Activated T-cell treated with anti-CD3 and anti-CD28 coated beads, Interleukin-2, amount 50 U/mL, for 24 hours (primary cell): ENCODE measurements around the gene SYT9.

Source experiments
- DNase-seq: peaks from one replicate; pipeline ENCODE4 v3.0.0-alpha.2; 2020
- H3K27ac Mint-ChIP-seq: 2 replicates; pipeline ENCODE4 v1.8.0; 2020; ENCODE audit warnings: mild to moderate bottlenecking, mixed read lengths
- H3K27me3 Mint-ChIP-seq: 2 replicates; pipeline ENCODE4 v1.8.0; 2020; ENCODE audit warnings: mixed read lengths
- H3K36me3 Mint-ChIP-seq: 2 replicates; pipeline ENCODE4 v1.8.0; 2020; ENCODE audit warnings: low read depth, mixed read lengths
- H3K4me1 Mint-ChIP-seq: 2 replicates; pipeline ENCODE4 v1.8.0; 2020; ENCODE audit warnings: low read depth, mixed read lengths
- H3K4me3 Mint-ChIP-seq: 2 replicates; pipeline ENCODE4 v1.8.0; 2020; ENCODE audit warnings: mild to moderate bottlenecking, moderate library complexity, mixed read lengths
- H3K9me3 Mint-ChIP-seq: 2 replicates; pipeline ENCODE4 v1.8.0; 2020; ENCODE audit warnings: mixed read lengths

SYT9 gene

DNA sequence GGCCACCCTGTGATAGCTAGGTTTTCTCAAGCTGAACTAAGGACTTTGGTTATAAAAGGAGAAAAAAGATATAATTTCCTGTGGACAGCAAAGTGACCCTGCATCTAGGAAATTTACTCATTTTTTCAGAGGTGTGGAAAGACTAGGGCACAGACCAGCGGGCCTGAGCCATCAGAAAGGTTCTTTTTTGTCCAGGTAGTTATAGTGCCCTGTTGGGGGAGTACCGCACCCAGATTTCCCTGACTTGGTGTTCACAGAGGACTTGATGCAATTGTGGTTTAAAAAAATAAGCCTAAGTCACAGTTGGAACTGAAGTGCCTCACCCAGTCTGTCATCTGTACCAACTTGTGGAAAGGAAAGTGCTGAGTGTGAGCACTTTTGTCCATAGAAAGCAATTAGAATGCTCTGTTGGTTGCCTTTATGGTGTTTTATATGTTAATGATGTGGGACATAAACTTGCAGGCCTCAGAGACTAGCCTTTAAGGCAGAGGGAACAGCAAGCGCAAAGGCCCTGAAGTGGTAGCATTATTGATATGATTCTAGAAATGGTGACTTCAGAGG lies 3.1 kb downstream of the SYT9 start:
- H3K36me3 Mint-ChIP-seq, result no peaks in the 10 kb centered on the region
- no peaks in the 10 kb centered on the region for H3K9me3 Mint-ChIP-seq
- peaks cover 2% of the 10 kb centered on the region for H3K4me1 Mint-ChIP-seq
- H3K27ac Mint-ChIP-seq, result no peak overlapping the region
- no peak overlapping the region for H3K4me3 Mint-ChIP-seq
- DNase-seq, result no peak
- H3K27me3 Mint-ChIP-seq, result peaks cover 65% of the 10 kb centered on the region

DNA sequence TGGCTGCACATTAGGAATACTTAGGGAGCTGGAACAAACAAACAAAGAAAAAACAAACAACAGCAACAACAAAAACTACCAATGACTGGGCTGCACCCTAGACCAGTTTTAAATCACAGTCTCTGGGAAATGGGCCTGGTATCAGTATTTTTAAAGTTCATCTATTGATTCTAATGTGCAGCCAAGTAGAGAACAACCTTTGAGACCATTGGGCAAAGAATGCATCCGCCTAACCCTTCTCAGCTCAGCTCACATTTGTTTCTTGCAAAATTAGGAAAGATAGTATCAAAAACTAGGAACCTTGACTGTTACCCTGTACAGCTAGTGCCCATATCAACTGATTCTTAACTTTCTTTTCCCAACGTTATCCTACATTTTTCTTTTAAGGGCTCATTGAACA lies 5.2 kb downstream of the SYT9 start:
- Mint-ChIP-seq H3K4me3 (no peak overlapping the region), H3K36me3 (no peaks in the 10 kb centered on the region), H3K27ac (no peak overlapping the region), H3K4me1 (peaks cover 2% of the 10 kb centered on the region), H3K9me3 (no peaks in the 10 kb centered on the region), H3K27me3 (peaks cover 54% of the 10 kb centered on the region)
- DNase-seq, result no peak

- Mint-ChIP-seq H3K27me3 (peaks cover 50% of the 10 kb centered on the region), H3K9me3 (no peaks in the 10 kb centered on the region), H3K36me3 (no peaks in the 10 kb centered on the region)
These were observed 6.0 kb downstream of the SYT9 start for GRCh38 chr11:7257724-7258123.

DNA sequence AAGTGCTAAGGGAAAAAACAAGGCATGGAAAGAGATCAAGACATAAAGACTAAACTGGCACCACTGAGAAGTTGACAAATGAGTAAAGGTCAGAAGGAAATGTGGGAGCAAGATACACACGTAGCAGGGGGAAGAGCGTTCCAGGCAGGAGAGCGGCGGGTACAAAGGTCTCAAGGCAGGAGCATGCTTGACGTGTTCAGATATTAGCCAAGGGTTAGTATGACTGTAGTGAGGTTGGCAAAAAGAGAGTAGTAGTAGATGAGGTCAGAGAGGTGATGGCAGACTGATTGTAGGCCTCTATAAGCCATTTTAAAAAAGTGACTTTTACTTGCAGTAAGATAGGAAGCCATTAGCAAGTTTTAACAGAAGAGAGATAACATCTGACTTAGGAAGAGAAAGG lies 9.9 kb downstream of the SYT9 start:
- H3K36me3 Mint-ChIP-seq, result no peaks in the 10 kb centered on the region
- H3K27me3 Mint-ChIP-seq, result peaks cover 20% of the 10 kb centered on the region
- no peak for DNase-seq
- H3K4me1 Mint-ChIP-seq, result no peaks in the 10 kb centered on the region
- H3K27ac Mint-ChIP-seq, result no peak overlapping the region
- no peak overlapping the region for H3K4me3 Mint-ChIP-seq
- no peaks in the 10 kb centered on the region for H3K9me3 Mint-ChIP-seq

More at GRCh38 chr11:7257724-7258123, 6.0 kb downstream of the SYT9 start:
- DNase-seq, result no peak
- Mint-ChIP-seq H3K4me3 (no peak overlapping the region), H3K4me1 (no peaks in the 10 kb centered on the region), H3K27ac (no peak overlapping the region)

- Mint-ChIP-seq H3K4me3 (no peak overlapping the region), H3K27ac (no peak overlapping the region), H3K27me3 (peaks cover 15% of the 10 kb centered on the region), H3K9me3 (no peaks in the 10 kb centered on the region), H3K4me1 (no peaks in the 10 kb centered on the region), H3K36me3 (no peaks in the 10 kb centered on the region)
- no peak for DNase-seq
These were observed 11.0 kb downstream of the SYT9 start for GRCh38 chr11:7262672-7263071.

DNA sequence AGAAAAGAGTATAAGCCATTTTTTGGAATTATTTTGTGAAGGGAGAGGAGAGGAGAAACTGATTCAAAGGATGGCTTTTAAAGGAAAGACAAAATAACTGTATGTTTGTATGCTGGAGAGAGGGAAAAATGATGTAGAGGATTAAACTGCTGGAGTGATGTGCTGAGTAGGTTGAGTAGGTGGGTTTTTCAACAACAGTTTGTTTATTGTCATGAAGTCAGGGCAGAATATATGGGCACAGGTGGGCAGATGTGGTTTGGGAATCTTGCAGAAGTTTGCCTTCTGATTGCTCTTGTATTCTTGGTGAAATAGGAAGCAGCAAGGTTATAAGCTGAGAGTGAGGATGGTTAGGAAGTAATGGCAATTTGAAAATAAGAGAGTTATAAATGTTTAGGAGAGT lies 12.1 kb downstream of the SYT9 start:
- Mint-ChIP-seq H3K9me3 (no peaks in the 10 kb centered on the region), H3K36me3 (no peaks in the 10 kb centered on the region), H3K27me3 (peaks cover 5% of the 10 kb centered on the region), H3K27ac (no peak overlapping the region), H3K4me3 (no peak overlapping the region), H3K4me1 (no peaks in the 10 kb centered on the region)
- no peak for DNase-seq

- Mint-ChIP-seq H3K4me1 (no peaks in the 10 kb centered on the region), H3K4me3 (no peak overlapping the region), H3K9me3 (no peaks in the 10 kb centered on the region), H3K36me3 (no peaks in the 10 kb centered on the region), H3K27me3 (no peaks in the 10 kb centered on the region), H3K27ac (no peak overlapping the region)
- no peak for DNase-seq
These were observed 17.1 kb downstream of the SYT9 start for GRCh38 chr11:7268758-7269157.

DNA sequence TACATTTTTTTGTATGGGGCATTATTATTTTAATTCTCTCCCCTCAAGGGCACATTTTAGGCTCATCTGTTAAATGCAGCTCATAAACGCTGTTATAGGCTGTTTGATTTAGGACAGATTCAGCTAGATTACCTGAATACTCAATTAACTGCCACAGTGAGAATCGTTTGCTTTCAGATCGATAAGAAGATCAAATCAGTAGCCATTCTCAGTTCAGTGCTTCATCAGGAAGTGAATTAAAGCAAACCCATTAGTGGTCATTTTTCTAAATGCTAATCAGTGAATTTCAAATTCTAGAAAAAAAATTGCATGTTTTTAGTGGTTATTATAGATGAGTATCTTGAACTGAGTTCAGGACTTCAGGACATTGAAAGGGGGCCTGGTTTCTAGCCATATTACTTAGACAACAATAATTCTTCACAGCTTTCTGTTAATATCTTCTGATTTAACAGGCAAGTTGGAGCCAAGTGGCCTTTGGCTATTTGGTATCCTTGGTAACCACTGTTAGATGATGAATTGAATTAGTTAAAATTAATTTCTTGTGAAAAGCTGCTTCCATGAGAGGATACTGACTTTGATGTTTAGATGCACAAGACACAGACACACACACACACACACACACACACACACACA lies 18.6 kb downstream of the SYT9 start:
- Mint-ChIP-seq H3K4me3 (no peak overlapping the region), H3K27me3 (peaks cover 3% of the 10 kb centered on the region), H3K4me1 (no peaks in the 10 kb centered on the region), H3K36me3 (no peaks in the 10 kb centered on the region), H3K9me3 (no peaks in the 10 kb centered on the region), H3K27ac (no peak overlapping the region)
- DNase-seq, result no peak

DNA sequence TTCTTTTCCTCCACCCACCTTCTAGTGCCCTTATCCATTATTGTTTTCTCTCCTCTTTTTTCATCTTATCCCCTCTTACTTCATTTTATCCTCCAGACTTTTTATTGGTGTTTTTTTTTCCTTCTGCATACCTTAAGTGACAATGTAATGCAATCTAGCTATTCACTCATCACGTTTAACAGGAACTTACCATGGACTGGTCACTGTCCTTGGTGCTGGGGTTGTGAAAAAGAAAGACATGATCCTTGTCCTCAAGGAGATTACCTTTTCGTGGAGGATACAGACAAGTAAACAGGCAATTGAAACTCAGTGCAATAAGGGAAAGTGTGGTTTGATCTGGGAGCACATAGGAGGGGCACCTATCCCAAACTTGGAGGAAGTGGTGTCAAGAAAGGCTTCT lies 20.7 kb downstream of the SYT9 start:
- H3K27me3 Mint-ChIP-seq, result peaks cover 17% of the 10 kb centered on the region

GRCh38 chr11:7275133-7275532 lies 23.4 kb downstream of the SYT9 start:
- H3K27ac Mint-ChIP-seq, result no peak overlapping the region
- no peak for DNase-seq
- no peaks in the 10 kb centered on the region for H3K9me3 Mint-ChIP-seq
- H3K27me3 Mint-ChIP-seq, result peaks cover 32% of the 10 kb centered on the region
- no peaks in the 10 kb centered on the region for H3K4me1 Mint-ChIP-seq
- H3K36me3 Mint-ChIP-seq, result no peaks in the 10 kb centered on the region
- H3K4me3 Mint-ChIP-seq, result no peak overlapping the region

More for the DNA sequence above, 20.7 kb downstream of the SYT9 start:
- Mint-ChIP-seq H3K9me3 (no peaks in the 10 kb centered on the region), H3K4me1 (no peaks in the 10 kb centered on the region), H3K4me3 (no peak overlapping the region), H3K36me3 (no peaks in the 10 kb centered on the region), H3K27ac (no peak overlapping the region)
- no peak for DNase-seq

- Mint-ChIP-seq H3K27me3 (peaks cover 32% of the 10 kb centered on the region), H3K27ac (no peak overlapping the region), H3K9me3 (no peaks in the 10 kb centered on the region), H3K36me3 (no peaks in the 10 kb centered on the region), H3K4me3 (no peak overlapping the region), H3K4me1 (no peaks in the 10 kb centered on the region)
- DNase-seq, result no peak
These were observed 26.7 kb downstream of the SYT9 start for GRCh38 chr11:7278314-7278917.

DNA sequence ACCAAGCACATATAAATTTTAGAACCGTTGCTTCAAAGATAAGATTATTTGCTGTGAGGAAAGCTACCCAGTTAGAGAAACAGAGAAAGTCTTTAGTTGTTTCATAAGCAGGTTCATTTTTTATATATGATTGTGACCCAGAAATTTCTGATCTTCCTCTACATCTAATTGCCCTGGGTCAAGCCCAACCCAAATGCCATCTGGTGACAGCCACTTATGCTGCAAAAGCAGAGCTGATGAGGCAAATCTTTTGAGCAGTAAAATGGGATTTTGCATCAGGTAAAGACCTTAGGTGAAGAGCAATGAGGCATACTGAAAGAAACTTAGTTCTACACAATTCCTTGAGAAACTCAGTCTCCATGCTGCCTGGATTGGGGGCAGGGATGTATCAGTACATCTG lies 28.0 kb downstream of the SYT9 start:
- DNase-seq, result no peak
- Mint-ChIP-seq H3K9me3 (no peaks in the 10 kb centered on the region), H3K27me3 (peaks cover 32% of the 10 kb centered on the region), H3K4me1 (no peaks in the 10 kb centered on the region), H3K27ac (no peak overlapping the region), H3K36me3 (no peaks in the 10 kb centered on the region), H3K4me3 (no peak overlapping the region)

DNA sequence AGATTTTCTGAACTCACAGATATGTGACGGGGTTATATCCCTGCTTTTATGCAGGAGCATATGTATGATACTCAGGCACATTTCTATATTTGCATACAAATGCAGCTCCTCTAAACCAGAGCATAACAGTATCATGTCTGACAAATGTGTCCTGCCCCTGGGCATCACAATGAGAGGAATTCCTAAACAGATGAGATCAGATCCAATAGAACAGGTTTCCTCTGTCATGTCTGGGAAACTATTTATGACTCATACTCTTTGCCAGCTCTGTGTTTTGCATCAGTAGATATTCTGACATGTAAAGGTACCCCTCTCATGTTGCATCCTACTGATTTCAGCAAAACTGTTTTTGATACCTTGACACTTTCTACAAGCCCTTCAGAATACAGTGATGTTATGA lies 29.4 kb downstream of the SYT9 start:
- no peaks in the 10 kb centered on the region for H3K36me3 Mint-ChIP-seq
- H3K27ac Mint-ChIP-seq, result no peak overlapping the region
- no peaks in the 10 kb centered on the region for H3K9me3 Mint-ChIP-seq
- peaks cover 22% of the 10 kb centered on the region for H3K27me3 Mint-ChIP-seq
- DNase-seq, result no peak
- no peak overlapping the region for H3K4me3 Mint-ChIP-seq
- no peaks in the 10 kb centered on the region for H3K4me1 Mint-ChIP-seq

GRCh38 chr11:7281809-7282208 lies 30.1 kb downstream of the SYT9 start:
- H3K9me3 Mint-ChIP-seq, result peaks cover 5% of the 10 kb centered on the region
- peaks cover 24% of the 10 kb centered on the region for H3K27me3 Mint-ChIP-seq
- no peaks in the 10 kb centered on the region for H3K4me1 Mint-ChIP-seq
- H3K27ac Mint-ChIP-seq, result no peak overlapping the region
- DNase-seq, result no peak
- H3K36me3 Mint-ChIP-seq, result no peaks in the 10 kb centered on the region
- no peak overlapping the region for H3K4me3 Mint-ChIP-seq

DNA sequence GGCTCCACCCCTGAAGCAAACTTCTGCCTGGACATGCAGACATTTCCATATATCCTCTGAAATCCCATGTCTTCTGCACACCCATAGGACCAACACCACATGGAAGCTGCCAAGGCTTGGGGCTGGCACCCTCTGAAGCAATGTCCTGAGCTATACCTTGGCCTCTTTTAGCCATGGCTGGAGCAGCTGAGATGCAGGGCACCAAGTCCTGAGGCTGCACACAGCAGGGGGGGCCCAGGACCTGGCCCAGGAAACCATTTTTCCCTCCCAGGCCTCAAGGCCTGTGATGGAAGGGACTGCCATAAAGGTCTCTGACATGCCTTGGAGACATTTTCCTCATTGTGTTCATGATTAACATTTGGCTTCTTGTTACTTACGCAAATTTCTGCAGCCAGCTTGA lies 34.5 kb downstream of the SYT9 start:
- H3K9me3 Mint-ChIP-seq, result peaks cover 6% of the 10 kb centered on the region
- DNase-seq, result no peak
- H3K27ac Mint-ChIP-seq, result no peak overlapping the region
- no peaks in the 10 kb centered on the region for H3K4me1 Mint-ChIP-seq
- H3K4me3 Mint-ChIP-seq, result no peak overlapping the region
- peaks cover 8% of the 10 kb centered on the region for H3K27me3 Mint-ChIP-seq
- no peaks in the 10 kb centered on the region for H3K36me3 Mint-ChIP-seq
